ENCODE results near the gene HOXB2.

The HOXB2 gene

GRCh38 chr17:48551596-48552465 is 6.9 kb upstream of the HOXB2 start:
- no peak for DNase-seq

- no peak for DNase-seq
Measured at GRCh38 chr17:48551214-48551555, 6.3 kb upstream of the HOXB2 start.

- DNase-seq = no peak
Measured at GRCh38 chr17:48550502-48551213, 5.7 kb upstream of the HOXB2 start.

- no peak for DNase-seq
Measured at GRCh38 chr17:48549914-48550501, 5.1 kb upstream of the HOXB2 start.

- DNase-seq = no peak
Measured at GRCh38 chr17:48549281-48549630, 4.3 kb upstream of the HOXB2 start.

GRCh38 chr17:48548523-48549280 is 3.8 kb upstream of the HOXB2 start:
- DNase-seq = peak in 1 of 2 donors; percentile 12

- DNase-seq = no peak
Measured at GRCh38 chr17:48547808-48548522, 3.1 kb upstream of the HOXB2 start.

- no peak for DNase-seq
Measured at GRCh38 chr17:48546924-48547807, 2.3 kb upstream of the HOXB2 start.

GRCh38 chr17:48546137-48546923 is 1.4 kb upstream of the HOXB2 start:
- DNase-seq = no peak

- no peak for DNase-seq
Measured at GRCh38 chr17:48545539-48545938, 630 bp upstream of the HOXB2 start.

GRCh38 chr17:48544349-48545021 is 424 bp downstream of the HOXB2 start:
- DNase-seq = peak in 1 of 2 donors; percentile 63

GRCh38 chr17:48543854-48544348 is 1.0 kb downstream of the HOXB2 start:
- DNase-seq = peak in 1 of 2 donors; percentile 81

- DNase-seq = peak in 1 of 2 donors; percentile 83
Measured at GRCh38 chr17:48543107-48543853, 1.6 kb downstream of the HOXB2 start.

GRCh38 chr17:48542698-48543106 is 2.2 kb downstream of the HOXB2 start:
- DNase-seq = no peak

- DNase-seq = peak in 1 of 2 donors; percentile 58
Measured at GRCh38 chr17:48542114-48542656, 2.7 kb downstream of the HOXB2 start.

- peak in 1 of 2 donors; percentile 71 for DNase-seq
Measured at GRCh38 chr17:48541577-48542113, 3.3 kb downstream of the HOXB2 start.

GRCh38 chr17:48541036-48541576 is 3.8 kb downstream of the HOXB2 start:
- DNase-seq = no peak

GRCh38 chr17:48540213-48540612 is 4.7 kb downstream of the HOXB2 start:
- no peak for DNase-seq

Data from bone marrow (tissue), 2 donors.